ENCODE results near the gene FES.

Gene FES

GRCh38 chr15:90865702-90866101 lies 18.6 kb upstream of the FES start:
- CTCF ChIA-PET: no interaction called here
- POLR2A ChIA-PET: no interaction called here
- DNase-seq (ENCODE audit: extremely low spot score): no peak
- TF ChIP-seq, protein P1, sequence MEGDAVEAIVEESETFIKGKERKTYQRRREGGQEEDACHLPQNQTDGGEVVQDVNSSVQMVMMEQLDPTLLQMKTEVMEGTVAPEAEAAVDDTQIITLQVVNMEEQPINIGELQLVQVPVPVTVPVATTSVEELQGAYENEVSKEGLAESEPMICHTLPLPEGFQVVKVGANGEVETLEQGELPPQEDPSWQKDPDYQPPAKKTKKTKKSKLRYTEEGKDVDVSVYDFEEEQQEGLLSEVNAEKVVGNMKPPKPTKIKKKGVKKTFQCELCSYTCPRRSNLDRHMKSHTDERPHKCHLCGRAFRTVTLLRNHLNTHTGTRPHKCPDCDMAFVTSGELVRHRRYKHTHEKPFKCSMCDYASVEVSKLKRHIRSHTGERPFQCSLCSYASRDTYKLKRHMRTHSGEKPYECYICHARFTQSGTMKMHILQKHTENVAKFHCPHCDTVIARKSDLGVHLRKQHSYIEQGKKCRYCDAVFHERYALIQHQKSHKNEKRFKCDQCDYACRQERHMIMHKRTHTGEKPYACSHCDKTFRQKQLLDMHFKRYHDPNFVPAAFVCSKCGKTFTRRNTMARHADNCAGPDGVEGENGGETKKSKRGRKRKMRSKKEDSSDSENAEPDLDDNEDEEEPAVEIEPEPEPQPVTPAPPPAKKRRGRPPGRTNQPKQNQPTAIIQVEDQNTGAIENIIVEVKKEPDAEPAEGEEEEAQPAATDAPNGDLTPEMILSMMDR (IDR thresholded peaks at IDR 0.05; ENCODE audit: control extremely low read depth, extremely low read depth, low read depth, missing control alignments): no peak

DNA sequence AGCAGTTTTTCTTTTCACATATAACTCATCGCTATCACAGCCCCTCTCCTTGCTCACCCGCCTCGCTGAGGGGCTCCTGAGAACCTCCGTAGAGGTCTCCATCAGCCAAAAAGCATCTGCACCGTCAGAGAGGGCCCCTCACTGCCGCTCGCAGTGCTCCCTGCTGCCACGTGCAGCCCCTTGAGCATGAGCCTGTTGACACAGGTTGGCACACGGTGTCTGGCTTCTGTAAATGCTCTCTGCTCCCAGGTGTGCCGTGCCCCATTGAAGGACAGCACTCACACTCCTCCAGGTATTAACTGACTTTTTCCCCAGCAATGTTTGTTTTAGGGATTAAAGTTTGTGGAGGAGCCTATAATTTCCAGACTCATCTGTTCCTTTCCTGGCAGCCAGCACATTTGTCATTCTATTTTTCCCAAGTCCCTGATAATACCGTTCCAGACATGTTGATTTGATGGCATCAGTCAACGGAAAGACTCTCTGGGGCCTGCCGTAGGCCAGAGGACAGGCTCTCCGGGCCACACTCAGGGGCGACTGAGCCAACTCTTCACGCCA lies 18.1 kb upstream of the FES start:
- ChIA-PET POLR2A (no interaction called here), CTCF (no interaction called here)
- no peak for DNase-seq (ENCODE audit: extremely low spot score)
- TF ChIP-seq, protein P1 (IDR thresholded peaks at IDR 0.05; ENCODE audit: control extremely low read depth, extremely low read depth, low read depth, missing control alignments): no peak

DNA sequence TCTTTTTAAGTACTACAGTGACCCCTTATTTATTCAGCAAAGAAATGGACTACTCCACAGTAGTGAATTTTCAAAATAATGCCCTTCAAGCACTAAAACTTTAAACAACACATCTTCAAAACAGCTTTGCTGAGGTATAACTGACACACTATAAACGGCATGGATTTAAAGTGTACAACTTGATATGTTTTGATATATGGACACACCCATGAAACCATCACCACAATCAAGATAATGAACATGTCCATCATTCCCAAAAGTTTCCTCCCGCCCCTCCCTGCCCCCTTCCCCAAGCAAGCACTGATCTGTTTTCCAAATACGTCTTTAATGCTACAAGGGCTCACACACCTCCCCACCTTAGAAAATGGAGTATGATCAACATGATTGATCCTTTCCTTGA lies 17.5 kb upstream of the FES start:
- TF ChIP-seq, protein P1 (IDR thresholded peaks at IDR 0.05; ENCODE audit: control extremely low read depth, extremely low read depth, low read depth, missing control alignments): no peak
- ChIA-PET POLR2A (no interaction called here), CTCF (interaction anchor here (1.7 to 2.2 kb wide), 2 partner anchors 19 to 219 kb away, joined by 4 to 11 read pairs; no protein-coding TSS in a partner anchor)
- DNase-seq (ENCODE audit: extremely low spot score): no peak

- DNase-seq (ENCODE audit: extremely low spot score): no peak
- ChIA-PET POLR2A (interaction anchor here (0.6 kb wide), 1 partner anchor 17 kb away, joined by 3 read pairs; no protein-coding TSS in a partner anchor), CTCF (interaction anchor here (1.3 to 2.2 kb wide), 4 partner anchors 18 to 220 kb away, joined by 4 to 11 read pairs (median 4); partner anchors contain the start of gene HDDC3)
Observed at GRCh38 chr15:90868261-90868689, 16.0 kb upstream of the FES start, which contains the start of gene FURIN. FURIN (plus strand) TSS chr15:90868588; CDS start chr15:90875741, 7,153 bp downstream.

DNA sequence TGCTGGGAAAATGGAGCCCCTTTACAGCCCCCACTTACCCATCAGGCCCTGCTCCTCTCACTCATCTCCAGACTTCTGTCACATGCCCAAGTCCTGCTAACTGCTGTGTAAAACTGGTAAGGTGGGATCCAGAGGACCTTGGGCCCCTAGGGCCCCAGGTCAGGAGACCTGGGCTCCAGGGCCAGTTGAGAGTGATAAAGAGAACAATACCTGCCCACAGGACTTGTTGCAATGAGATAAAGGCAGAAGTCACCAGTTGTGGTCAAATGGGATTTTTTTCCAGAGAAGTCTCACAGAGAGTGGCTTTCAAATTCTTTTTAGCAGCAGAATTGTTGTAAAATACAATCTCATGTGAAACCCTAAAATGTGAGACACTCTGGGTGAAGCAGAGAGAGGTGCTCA lies 15.2 kb upstream of the FES start:
- no peak for DNase-seq (ENCODE audit: extremely low spot score)
- TF ChIP-seq, protein P1 (IDR thresholded peaks at IDR 0.05; ENCODE audit: control extremely low read depth, extremely low read depth, low read depth, missing control alignments): no peak
- CTCF ChIA-PET: no interaction called here
- POLR2A ChIA-PET: no interaction called here

More at GRCh38 chr15:90868261-90868689, 16.0 kb upstream of the FES start, which contains the start of gene FURIN:
- TF ChIP-seq, protein P1 (IDR thresholded peaks at IDR 0.05; ENCODE audit: control extremely low read depth, extremely low read depth, low read depth, missing control alignments): no peak

DNA sequence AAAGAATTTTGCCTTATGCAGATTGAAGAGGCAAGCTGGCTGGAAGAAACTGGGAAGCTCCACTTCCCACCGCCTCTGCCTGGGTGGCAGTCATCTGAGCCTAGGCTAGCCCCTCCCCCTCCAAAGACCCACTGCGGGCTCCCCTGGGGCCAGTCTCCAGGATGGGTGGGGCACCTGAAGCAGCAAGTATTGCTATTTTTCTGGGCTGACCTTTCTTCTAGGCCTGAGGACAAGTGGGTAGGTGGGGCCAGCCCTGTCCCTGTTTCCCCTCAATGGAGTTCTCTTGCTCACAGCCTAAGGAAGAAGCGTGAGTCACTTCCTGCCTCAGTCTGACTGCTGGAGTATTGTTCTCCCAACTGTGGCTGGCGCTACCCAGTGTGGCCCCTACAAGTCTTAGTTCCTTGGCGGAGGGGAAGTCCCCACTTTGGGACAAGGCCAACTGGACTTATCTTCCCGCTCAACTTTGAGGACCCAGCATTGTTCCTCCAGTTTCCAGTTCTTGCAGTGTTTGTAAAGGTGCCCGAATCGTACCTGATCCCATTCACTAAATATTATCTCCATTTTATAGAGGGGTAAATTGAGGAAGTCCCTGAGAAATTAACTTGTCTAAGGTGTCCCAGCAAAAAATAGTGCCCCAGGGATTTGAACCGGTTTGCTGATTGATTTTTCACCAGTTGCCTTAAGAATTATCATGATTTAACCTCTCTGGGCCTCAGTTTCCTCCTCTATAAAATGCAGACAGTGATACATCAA lies 14.5 kb upstream of the FES start:
- CTCF ChIA-PET: interaction anchor here (1.0 to 2.8 kb wide), 3 partner anchors 11 to 52 kb away, joined by 3 to 14 read pairs (median 4); partner anchors contain the start of gene FES
- no peak for DNase-seq (ENCODE audit: extremely low spot score)

More for the DNA sequence above, 14.5 kb upstream of the FES start:
- TF ChIP-seq, protein P1 (IDR thresholded peaks at IDR 0.05; ENCODE audit: control extremely low read depth, extremely low read depth, low read depth, missing control alignments): no peak
- POLR2A ChIA-PET: no interaction called here

All from GM10248 (cell line).